Measurements from ENCODE around the gene C2CD4A. TPM values are rescaled to one million over a fixed set of nuclear protein-coding genes. Genes with fewer than 3 reads are reported as not detected.

Gene C2CD4A
- total RNA-seq, 6 donors from 2014 or later, result 0.15 to 0.33 (median 0.24) TPM; not detected in 3

GRCh38 chr15:62109437-62109836, 42.7 kb downstream of the C2CD4A start:
- Histone ChIP-seq H3K9me3 (no peaks in the 10 kb centered on the region), H3K4me3 (no peak overlapping the region), H3K27ac (no peak overlapping the region), H3K4me1 (peaks cover 0 to 7% (median 0%) of the 10 kb centered on the region in 4 donors), H3K36me3 (no peaks in the 10 kb centered on the region), H3K27me3 (no peaks in the 10 kb centered on the region)
- TF ChIP-seq POLR2AphosphoS5 (IDR thresholded peaks at IDR 0.05) (no peak), CTCF (IDR thresholded peaks at IDR 0.05) (no peak), EP300 (IDR thresholded peaks at IDR 0.05) (no peak), POLR2A (IDR thresholded peaks at IDR 0.05) (no peak)
- 88 to 93% methylated on average over 1 of the region's 1 CpG for WGBS, 2 donors
- DNase-seq (no peak), ATAC-seq (ENCODE audit: low FRiP score in 2 of 2) (no peak)

GRCh38 chr15:62109982-62110851, 43.4 kb downstream of the C2CD4A start:
- DNase-seq (no peak), ATAC-seq (ENCODE audit: low FRiP score in 2 of 2) (peak in 1 of 2 donors; percentile 71)
- Histone ChIP-seq H3K4me1 (peaks cover 0 to 7% (median 0%) of the 10 kb centered on the region in 4 donors), H3K27ac (peak overlapping the region in 2 of 4 donors; percentile 13 to 16), H3K36me3 (no peaks in the 10 kb centered on the region), H3K27me3 (no peaks in the 10 kb centered on the region), H3K9me3 (no peaks in the 10 kb centered on the region), H3K4me3 (no peak overlapping the region)
- TF ChIP-seq POLR2A (IDR thresholded peaks at IDR 0.05), result no peak
- no peak for TF ChIP-seq POLR2AphosphoS5 (IDR thresholded peaks at IDR 0.05)
- TF ChIP-seq CTCF (IDR thresholded peaks at IDR 0.05), result no peak
- no peak for TF ChIP-seq EP300 (IDR thresholded peaks at IDR 0.05)
- 55 to 58% methylated on average over 6 of the region's 6 CpGs for WGBS, 2 donors

- Histone ChIP-seq H3K4me3 (no peak overlapping the region), H3K27me3 (no peaks in the 10 kb centered on the region), H3K4me1 (peaks cover 0 to 7% (median 0%) of the 10 kb centered on the region in 4 donors), H3K36me3 (no peaks in the 10 kb centered on the region), H3K9me3 (no peaks in the 10 kb centered on the region), H3K27ac (no peak overlapping the region)
- no peak for DNase-seq
- TF ChIP-seq POLR2AphosphoS5 (IDR thresholded peaks at IDR 0.05), result no peak
- TF ChIP-seq CTCF (IDR thresholded peaks at IDR 0.05), result no peak
- no peak for TF ChIP-seq POLR2A (IDR thresholded peaks at IDR 0.05)
- no peak for TF ChIP-seq EP300 (IDR thresholded peaks at IDR 0.05)
- no peak for ATAC-seq (ENCODE audit: low FRiP score in 2 of 2)
- WGBS, 2 donors, result 54 to 80% methylated on average over 4 of the region's 4 CpGs
Observed at GRCh38 chr15:62112081-62112480, 45.3 kb downstream of the C2CD4A start.

- no peaks in the 10 kb centered on the region for H3K36me3 ChIP-seq
- H3K27ac ChIP-seq, result no peak overlapping the region
- 68 to 82% methylated on average over 11 of the region's 11 CpGs for WGBS, 2 donors
- H3K9me3 ChIP-seq, result no peaks in the 10 kb centered on the region
- ATAC-seq (ENCODE audit: low FRiP score in 2 of 2) (peak; percentile 70 to 82), DNase-seq (peak in 1 of 2 donors; percentile 67)
- TF ChIP-seq EP300 (IDR thresholded peaks at IDR 0.05) (peak in 1 of 4 donors; percentile 70), POLR2AphosphoS5 (IDR thresholded peaks at IDR 0.05) (no peak)
- no peak overlapping the region for H3K4me3 ChIP-seq
- peaks cover 0 to 7% (median 0%) of the 10 kb centered on the region in 4 donors for H3K4me1 ChIP-seq
- no peaks in the 10 kb centered on the region for H3K27me3 ChIP-seq
Observed at GRCh38 chr15:62112616-62113593, 46.1 kb downstream of the C2CD4A start.

GRCh38 chr15:62115847-62116246, 49.1 kb downstream of the C2CD4A start:
- ATAC-seq (ENCODE audit: low FRiP score in 2 of 2) (no peak), DNase-seq (no peak)
- Histone ChIP-seq H3K4me1 (peaks cover 3 to 17% (median 13%) of the 10 kb centered on the region in 4 donors), H3K9me3 (no peaks in the 10 kb centered on the region), H3K36me3 (no peaks in the 10 kb centered on the region), H3K4me3 (no peak overlapping the region), H3K27ac (no peak overlapping the region), H3K27me3 (no peaks in the 10 kb centered on the region)
- TF ChIP-seq CTCF (IDR thresholded peaks at IDR 0.05), result no peak
- TF ChIP-seq EP300 (IDR thresholded peaks at IDR 0.05), result no peak
- TF ChIP-seq POLR2A (IDR thresholded peaks at IDR 0.05), result no peak
- TF ChIP-seq POLR2AphosphoS5 (IDR thresholded peaks at IDR 0.05), result no peak
- WGBS, 2 donors, result 11 to 31% methylated on average over 1 of the region's 1 CpG
